Hematopoietic multipotent progenitor cell (in vitro differentiated cells): ENCODE results near the gene LGSN. TPM values are rescaled to one million over a fixed set of nuclear protein-coding genes. Genes with fewer than 3 reads are reported as not detected.
A peak's percentile ranks its signal among the peaks of the same experiment; 100 is the strongest.
"Not testable (repeated sequence)": the region's sequence is repeated elsewhere in the genome, so short reads cannot be mapped to it uniquely, and the experiment has no call there.

ENCODE experiments used
- DNase-seq, 3 donors: peaks; one replicate each; pipeline ENCODE4 v3.0.0-alpha.2; 2011 to 2015; ENCODE audit warnings: low read depth in 2 of 3, low spot score in 2 of 3
- total RNA-seq: library from RNA; depleted of rRNA; stranded (reverse); fragments of >200 nt; gene quantifications from one replicate; pipeline ENCODE4 v1.2.3, GENCODE V29; 2012

Gene LGSN
- under 0.01 TPM for total RNA-seq

- DNase-seq = no peak
Observed at GRCh38 chr6:63319939-63320338, at the start of gene LGSN. LGSN (minus strand) TSS chr6:63319983; CDS start chr6:63319943, 40 bp downstream.

- no peak for DNase-seq
Observed at GRCh38 chr6:63368347-63368746, 48.6 kb upstream of the LGSN start.

- DNase-seq = not testable (repeated sequence)
Observed at GRCh38 chr6:63362500-63363120, 42.8 kb upstream of the LGSN start.

- not testable (repeated sequence) for DNase-seq
Observed at GRCh38 chr6:63357384-63357783, 37.6 kb upstream of the LGSN start.

GRCh38 chr6:63355632-63356031 is 35.8 kb upstream of the LGSN start:
- no peak for DNase-seq

GRCh38 chr6:63353286-63353630 is 33.5 kb upstream of the LGSN start:
- DNase-seq = no peak

- DNase-seq = peak in 2 of 3 donors; percentile 84 to 93
Observed at GRCh38 chr6:63352544-63353285, 32.9 kb upstream of the LGSN start.

GRCh38 chr6:63352069-63352543 is 32.3 kb upstream of the LGSN start:
- peak in 2 of 3 donors; percentile 49 to 73 for DNase-seq

GRCh38 chr6:63349401-63349800 is 29.6 kb upstream of the LGSN start:
- DNase-seq = peak in 1 of 3 donors; percentile 2

- no peak for DNase-seq
Observed at GRCh38 chr6:63348836-63349235, 29.1 kb upstream of the LGSN start.

- no peak for DNase-seq
Observed at GRCh38 chr6:63347599-63347998, 27.8 kb upstream of the LGSN start.

GRCh38 chr6:63346217-63346835 is 26.5 kb upstream of the LGSN start:
- DNase-seq = no peak

- DNase-seq = no peak
Observed at GRCh38 chr6:63340351-63340750, 20.6 kb upstream of the LGSN start.

- DNase-seq = not testable (repeated sequence)
Observed at GRCh38 chr6:63334652-63335051, 14.9 kb upstream of the LGSN start.

GRCh38 chr6:63333440-63333839 is 13.7 kb upstream of the LGSN start:
- DNase-seq = no peak

- DNase-seq = not testable (repeated sequence)
Observed at GRCh38 chr6:63326630-63327029, 6.8 kb upstream of the LGSN start.

GRCh38 chr6:63322981-63323380 is 3.2 kb upstream of the LGSN start:
- no peak for DNase-seq

- no peak for DNase-seq
Observed at GRCh38 chr6:63321821-63322220, 2.0 kb upstream of the LGSN start.

- no peak for DNase-seq
Observed at GRCh38 chr6:63317641-63318040, 2.1 kb downstream of the LGSN start.

GRCh38 chr6:63316113-63316512 is 3.7 kb downstream of the LGSN start:
- DNase-seq = no peak

- DNase-seq = no peak
Observed at GRCh38 chr6:63313111-63313510, 6.7 kb downstream of the LGSN start.
